Stimulated activated naive B cell treated with anti-CD40 and anti-IgM and Interleukin-4, amounts not matched to agents 10 μg/mL and 1 μg/mL and 100 μg/mL, for 72 hours (primary cell): ENCODE measurements around the gene HASPIN.
A peak's percentile ranks its signal among the peaks of the same experiment; 100 is the strongest.
"Not testable (repeated sequence)": the region's sequence is repeated elsewhere in the genome, so short reads cannot be mapped to it uniquely, and the experiment has no call there.

Source experiments
- ATAC-seq, 2 donors: fragments of 150-1000 bp; cut with Tn5 transposase; replicated peaks; 2 replicates each; pipeline ENCODE4 v1.10.0; 2021; ENCODE audit warnings: moderate library complexity in 1 of 2
- DNase-seq: peaks from one replicate; pipeline ENCODE4 v3.0.0; 2021
- H3K27ac Mint-ChIP-seq: one replicate; pipeline ENCODE4 v1.8.0; 2022; ENCODE audit warnings: mild to moderate bottlenecking, mixed read lengths
- H3K27me3 Mint-ChIP-seq, 2 donors: one replicate each; pipeline ENCODE4 v1.8.0; 2022; ENCODE audit warnings: mixed read lengths in 2 of 2
- H3K36me3 Mint-ChIP-seq, 2 donors: one replicate each; pipeline ENCODE4 v1.8.0; 2022; ENCODE audit warnings: mixed read lengths in 2 of 2, mild to moderate bottlenecking in 1 of 2
- H3K4me1 Mint-ChIP-seq, 2 donors: one replicate each; pipeline ENCODE4 v1.8.0; 2022; ENCODE audit warnings: mixed read lengths in 2 of 2, mild to moderate bottlenecking in 1 of 2
- H3K4me3 Mint-ChIP-seq, 2 donors: one replicate each; pipeline ENCODE4 v1.8.0; 2022; ENCODE audit warnings: mild to moderate bottlenecking in 2 of 2, mixed read lengths in 2 of 2, moderate library complexity in 1 of 2
- H3K9me3 Mint-ChIP-seq, 2 donors: one replicate each; pipeline ENCODE4 v1.8.0; 2022; ENCODE audit warnings: mixed read lengths in 2 of 2, mild to moderate bottlenecking in 1 of 2

HASPIN gene

DNA sequence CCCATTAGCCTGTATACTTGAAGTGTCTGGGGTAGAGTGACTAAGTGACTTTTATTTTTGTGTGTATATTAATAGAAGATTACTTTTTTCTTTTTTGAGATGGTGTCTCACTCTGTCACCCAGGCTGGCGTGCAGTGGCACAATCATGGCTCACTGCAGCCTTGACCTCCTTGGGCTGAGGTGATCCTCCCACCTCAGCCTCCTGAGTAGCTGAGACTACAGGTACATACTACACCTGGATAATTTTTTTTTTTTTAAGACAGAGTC, 18.1 kb upstream of the HASPIN start:
- Mint-ChIP-seq H3K4me1 (peaks cover 20 to 58% of the 10 kb centered on the region in 2 donors), H3K36me3 (peaks cover 7 to 11% of the 10 kb centered on the region in 2 donors)
- H3K4me3 Mint-ChIP-seq, H3K27ac Mint-ChIP-seq, DNase-seq, ATAC-seq, H3K27me3 Mint-ChIP-seq, H3K9me3 Mint-ChIP-seq: not testable (repeated sequence)

GRCh38 chr17:3708366-3708765, 15.3 kb upstream of the HASPIN start:
- H3K4me3 Mint-ChIP-seq: no peak overlapping the region
- DNase-seq (no peak), ATAC-seq (no peak)
- no peaks in the 10 kb centered on the region for H3K9me3 Mint-ChIP-seq
- H3K36me3 Mint-ChIP-seq: peaks cover 15 to 16% of the 10 kb centered on the region in 2 donors
- no peaks in the 10 kb centered on the region for H3K27me3 Mint-ChIP-seq
- no peak overlapping the region for H3K27ac Mint-ChIP-seq
- peaks cover 36 to 58% of the 10 kb centered on the region in 2 donors for H3K4me1 Mint-ChIP-seq

DNA sequence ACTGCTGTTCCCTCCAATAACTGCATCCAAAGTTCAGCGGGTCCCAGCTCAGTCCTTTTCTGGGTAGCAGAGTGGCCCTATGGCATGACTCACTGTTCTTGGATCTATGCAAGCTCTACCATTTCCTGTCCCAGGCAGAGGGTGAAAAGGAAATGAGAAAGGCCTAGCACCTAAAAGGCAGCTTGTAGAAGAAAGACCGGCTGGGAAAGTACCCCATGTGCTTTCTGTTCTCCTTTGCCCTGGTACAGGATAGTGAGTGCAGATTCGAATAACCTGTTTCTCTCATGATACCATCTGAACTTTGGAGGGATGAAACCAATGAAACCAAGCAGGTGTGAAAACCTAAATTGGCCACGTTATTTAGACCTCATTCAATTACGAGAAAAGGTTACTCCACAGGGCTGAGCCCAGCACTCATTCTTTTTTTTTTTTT, 12.7 kb upstream of the HASPIN start:
- peaks cover 23 to 24% of the 10 kb centered on the region in 2 donors for H3K36me3 Mint-ChIP-seq
- peaks cover 36 to 64% of the 10 kb centered on the region in 2 donors for H3K4me1 Mint-ChIP-seq
- DNase-seq (peak; percentile 89), ATAC-seq (peak; percentile 96 to 98)
- H3K9me3 Mint-ChIP-seq: no peaks in the 10 kb centered on the region
- H3K27me3 Mint-ChIP-seq: no peaks in the 10 kb centered on the region
- peak overlapping the region; percentile 77 to 79 for H3K4me3 Mint-ChIP-seq
- peak overlapping the region; percentile 94 for H3K27ac Mint-ChIP-seq

- peaks cover 36 to 40% of the 10 kb centered on the region in 2 donors for H3K36me3 Mint-ChIP-seq
- no peak for ATAC-seq
Measured at GRCh38 chr17:3712811-3713463, 10.8 kb upstream of the HASPIN start.

GRCh38 chr17:3715296-3715695, 8.4 kb upstream of the HASPIN start:
- Mint-ChIP-seq H3K4me1 (peaks cover 38 to 72% of the 10 kb centered on the region in 2 donors), H3K27ac (peak overlapping the region; percentile 72), H3K9me3 (no peaks in the 10 kb centered on the region), H3K36me3 (peaks cover 42 to 50% of the 10 kb centered on the region in 2 donors), H3K27me3 (no peaks in the 10 kb centered on the region), H3K4me3 (no peak overlapping the region)
- ATAC-seq (no peak), DNase-seq (no peak)

More at GRCh38 chr17:3712811-3713463, 10.8 kb upstream of the HASPIN start:
- Mint-ChIP-seq H3K27me3 (no peaks in the 10 kb centered on the region), H3K4me3 (peak overlapping the region in 1 of 2 donors; percentile 32), H3K9me3 (no peaks in the 10 kb centered on the region), H3K4me1 (peaks cover 42 to 76% of the 10 kb centered on the region in 2 donors), H3K27ac (peak overlapping the region; percentile 71)
- DNase-seq: no peak

DNA sequence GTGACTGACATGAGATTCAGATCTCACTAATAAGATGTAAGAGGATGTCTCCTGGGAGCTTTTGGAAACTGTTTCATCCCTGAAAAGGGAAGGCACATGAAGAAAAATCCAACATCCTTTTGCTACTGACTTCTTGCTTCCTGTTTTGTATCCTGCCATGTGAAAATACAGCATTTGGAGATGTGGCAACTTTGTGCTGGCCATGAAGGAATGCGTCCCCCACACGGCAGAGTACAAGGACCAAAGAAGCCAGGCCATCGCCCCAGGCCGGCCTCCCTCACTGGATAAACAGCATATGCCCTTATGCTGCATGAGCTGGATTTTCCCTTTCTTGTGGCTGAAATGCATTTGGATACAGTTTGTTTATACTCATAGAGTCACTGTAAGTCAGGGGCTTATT, 5.5 kb upstream of the HASPIN start:
- Mint-ChIP-seq H3K27me3 (no peaks in the 10 kb centered on the region), H3K4me1 (peaks cover 37 to 74% of the 10 kb centered on the region in 2 donors), H3K9me3 (no peaks in the 10 kb centered on the region), H3K36me3 (peaks cover 44 to 57% of the 10 kb centered on the region in 2 donors), H3K27ac (no peak overlapping the region), H3K4me3 (no peak overlapping the region)
- no peak for ATAC-seq
- DNase-seq: no peak

DNA sequence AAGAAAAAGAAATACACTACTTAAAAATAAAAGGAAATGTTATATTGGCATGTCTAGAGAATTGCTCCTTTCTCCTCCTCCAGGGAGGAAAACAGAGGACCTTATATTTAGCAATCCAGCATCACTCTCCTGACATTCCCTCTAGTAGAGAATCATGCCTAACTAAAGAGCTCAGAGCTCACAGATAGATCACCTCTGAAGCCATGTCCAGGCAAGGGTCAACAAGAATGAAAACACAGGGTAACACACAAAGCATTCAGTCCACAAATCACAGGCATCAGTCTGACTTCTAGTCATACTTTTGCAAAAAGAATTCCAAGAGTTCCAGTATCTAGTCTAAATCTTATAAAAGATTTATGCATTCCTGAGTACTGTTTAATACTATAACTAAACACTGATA, 4.4 kb upstream of the HASPIN start:
- Mint-ChIP-seq H3K4me3 (no peak overlapping the region), H3K27ac (no peak overlapping the region), H3K9me3 (no peaks in the 10 kb centered on the region), H3K4me1 (peaks cover 37 to 72% of the 10 kb centered on the region in 2 donors), H3K27me3 (no peaks in the 10 kb centered on the region), H3K36me3 (peaks cover 41 to 56% of the 10 kb centered on the region in 2 donors)
- ATAC-seq: no peak
- no peak for DNase-seq

DNA sequence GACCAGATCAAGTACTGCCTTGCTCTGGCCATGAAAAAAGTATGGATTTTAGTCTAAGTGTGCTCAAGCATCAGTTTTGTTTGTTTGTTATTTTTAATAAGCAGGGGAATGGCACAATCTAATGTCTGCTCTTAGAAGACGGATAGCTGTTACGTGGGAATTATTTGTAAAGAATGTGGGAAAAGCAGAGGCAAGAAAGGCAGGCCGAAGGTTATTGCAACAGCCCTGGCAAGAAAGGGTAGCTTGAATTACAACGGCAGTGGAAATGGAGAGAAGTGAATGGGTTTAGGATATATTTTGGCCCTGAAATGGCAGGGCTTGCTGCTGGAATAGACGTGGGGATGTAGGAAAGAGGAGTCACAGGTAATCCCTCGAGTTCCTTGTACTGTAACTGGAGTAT, 987 bp upstream of the HASPIN start:
- ATAC-seq (no peak), DNase-seq (no peak)
- Mint-ChIP-seq H3K36me3 (peaks cover 28 to 43% of the 10 kb centered on the region in 2 donors), H3K9me3 (no peaks in the 10 kb centered on the region), H3K4me3 (peak overlapping the region; percentile 81 to 87), H3K27ac (peak overlapping the region; percentile 95), H3K27me3 (no peaks in the 10 kb centered on the region), H3K4me1 (peaks cover 31 to 65% of the 10 kb centered on the region in 2 donors)

- H3K4me3 Mint-ChIP-seq: peak overlapping the region; percentile 81 to 87
- H3K4me1 Mint-ChIP-seq: peaks cover 30 to 63% of the 10 kb centered on the region in 2 donors
- no peaks in the 10 kb centered on the region for H3K27me3 Mint-ChIP-seq
- peaks cover 27 to 39% of the 10 kb centered on the region in 2 donors for H3K36me3 Mint-ChIP-seq
- ATAC-seq: no peak
- peak overlapping the region; percentile 95 for H3K27ac Mint-ChIP-seq
- no peaks in the 10 kb centered on the region for H3K9me3 Mint-ChIP-seq
- DNase-seq: no peak
Measured at GRCh38 chr17:3723188-3723555, 531 bp upstream of the HASPIN start.

GRCh38 chr17:3724378-3725077, 825 bp downstream of the HASPIN start:
- ATAC-seq: no peak
- H3K4me1 Mint-ChIP-seq: peaks cover 27 to 54% of the 10 kb centered on the region in 2 donors
- peak overlapping the region; percentile 91 for H3K27ac Mint-ChIP-seq

DNA sequence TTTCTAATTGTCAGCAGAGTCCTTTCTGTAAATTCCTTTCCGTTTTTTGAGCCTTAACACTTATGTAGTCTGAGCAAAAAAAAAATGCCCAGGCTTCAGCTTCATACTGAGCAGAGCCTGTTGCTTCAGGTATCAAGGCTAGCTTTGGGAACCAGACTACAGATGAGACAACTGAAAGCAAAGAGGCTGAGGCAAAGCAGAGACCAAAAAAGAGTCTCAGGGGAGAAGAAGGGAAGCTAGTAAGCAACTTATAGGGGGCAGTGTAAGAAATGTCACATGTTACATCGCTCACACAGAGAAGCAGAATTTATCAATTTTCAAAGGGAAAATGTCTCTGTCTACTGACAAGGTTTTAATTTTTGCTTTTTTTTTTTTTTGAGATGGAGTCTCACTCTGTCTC, 3.3 kb downstream of the HASPIN start:
- peak; percentile 31 to 43 for ATAC-seq
- H3K4me3 Mint-ChIP-seq: peak overlapping the region; percentile 22 to 27
- no peak for DNase-seq
- no peaks in the 10 kb centered on the region for H3K9me3 Mint-ChIP-seq
- H3K27me3 Mint-ChIP-seq: no peaks in the 10 kb centered on the region
- peak overlapping the region; percentile 7 for H3K27ac Mint-ChIP-seq
- peaks cover 24 to 40% of the 10 kb centered on the region in 2 donors for H3K4me1 Mint-ChIP-seq
- peaks cover 13 to 23% of the 10 kb centered on the region in 2 donors for H3K36me3 Mint-ChIP-seq

More at GRCh38 chr17:3724378-3725077, 825 bp downstream of the HASPIN start:
- H3K9me3 Mint-ChIP-seq: no peaks in the 10 kb centered on the region
- H3K27me3 Mint-ChIP-seq: no peaks in the 10 kb centered on the region
- peaks cover 26 to 39% of the 10 kb centered on the region in 2 donors for H3K36me3 Mint-ChIP-seq
- peak overlapping the region; percentile 81 to 87 for H3K4me3 Mint-ChIP-seq
- no peak for DNase-seq

GRCh38 chr17:3728099-3728498, 4.4 kb downstream of the HASPIN start:
- H3K4me3 Mint-ChIP-seq, ATAC-seq, H3K27ac Mint-ChIP-seq, H3K27me3 Mint-ChIP-seq, DNase-seq, H3K9me3 Mint-ChIP-seq: not testable (repeated sequence)
- peaks cover 23 to 35% of the 10 kb centered on the region in 2 donors for H3K4me1 Mint-ChIP-seq
- peaks cover 7 to 16% of the 10 kb centered on the region in 2 donors for H3K36me3 Mint-ChIP-seq

DNA sequence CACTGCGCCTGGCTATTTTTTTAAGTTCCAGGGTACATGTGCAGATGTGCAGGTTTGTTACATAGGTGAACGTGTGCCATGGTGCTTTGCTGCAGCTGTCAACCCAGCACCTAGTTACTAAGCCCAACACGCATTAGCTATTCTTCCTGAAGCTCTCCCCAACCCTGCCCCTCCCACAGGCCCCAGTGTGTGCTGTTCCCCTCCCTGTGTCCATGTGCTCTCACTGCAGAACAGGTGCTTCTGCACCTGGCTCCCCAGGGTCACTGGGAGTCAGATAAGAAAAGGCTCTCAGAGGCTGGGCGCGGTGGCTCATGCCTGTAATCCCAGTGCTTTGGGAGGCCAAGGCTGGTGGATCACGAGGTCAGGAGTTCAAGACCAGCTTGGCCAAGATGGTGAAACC, 6.2 kb downstream of the HASPIN start:
- Mint-ChIP-seq H3K27me3 (no peaks in the 10 kb centered on the region), H3K4me1 (peaks cover 20 to 37% of the 10 kb centered on the region in 2 donors), H3K27ac (no peak overlapping the region), H3K36me3 (peaks cover 3 to 11% of the 10 kb centered on the region in 2 donors), H3K4me3 (no peak overlapping the region), H3K9me3 (no peaks in the 10 kb centered on the region)
- DNase-seq (no peak), ATAC-seq (no peak)

DNA sequence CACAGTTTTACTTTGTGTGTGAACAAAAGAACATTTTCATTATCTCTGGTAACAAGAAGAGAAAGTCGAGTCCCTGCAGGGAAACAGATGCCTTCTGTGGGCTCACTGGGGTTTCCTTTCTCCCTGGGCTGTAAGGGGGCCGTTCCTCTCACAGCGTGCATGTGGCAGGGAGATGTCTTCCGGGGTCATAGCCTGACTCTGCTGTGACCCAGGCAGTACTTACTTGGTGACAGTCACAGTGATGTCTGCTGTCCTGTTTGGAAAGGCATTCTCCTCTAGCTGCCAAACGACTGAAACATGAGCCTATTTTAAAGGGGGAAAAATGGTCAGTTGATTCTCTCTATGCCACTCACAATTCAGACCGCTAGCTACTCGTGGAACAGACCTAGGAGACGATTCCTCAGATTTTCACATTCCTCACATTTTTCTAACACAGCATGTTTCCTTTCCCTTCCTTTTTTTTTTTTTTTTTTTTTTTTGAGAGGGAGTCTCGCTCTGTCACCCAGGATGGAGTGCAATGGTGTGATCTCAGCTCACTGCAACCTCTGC, 7.3 kb downstream of the HASPIN start:
- ATAC-seq (no peak), DNase-seq (no peak)
- no peaks in the 10 kb centered on the region for H3K9me3 Mint-ChIP-seq
- H3K36me3 Mint-ChIP-seq: peaks cover 3 to 11% of the 10 kb centered on the region in 2 donors
- no peak overlapping the region for H3K4me3 Mint-ChIP-seq
- peaks cover 20 to 36% of the 10 kb centered on the region in 2 donors for H3K4me1 Mint-ChIP-seq
- no peaks in the 10 kb centered on the region for H3K27me3 Mint-ChIP-seq
- no peak overlapping the region for H3K27ac Mint-ChIP-seq
